Fibroblast of lung (primary cell): ENCODE measurements around the gene EVI5. TPM values are rescaled to one million over a fixed set of nuclear protein-coding genes. Genes with fewer than 3 reads are reported as not detected.

Source experiments
- DNase-seq, 2 donors: peaks; one replicate each; pipeline versions ENCODE4 v3.0.0 to v3.0.0-alpha.2; 2010; ENCODE audit warnings: low read depth in 2 of 2
- H2AFZ ChIP-seq: 2 replicates; pipeline ENCODE4 v1.5.1; 2012; ENCODE audit warnings: low read length, control low read depth, inconsistent platforms
- H3K27ac ChIP-seq: 2 replicates; pipeline ENCODE4 v1.5.1; 2011; ENCODE audit warnings: low read length, control low read depth; ENCODE audit not compliant: insufficient read depth
- H3K27me3 ChIP-seq: 2 replicates; pipeline ENCODE4 v1.5.1; 2011; ENCODE audit warnings: mild to moderate bottlenecking, low read length; ENCODE audit not compliant: control insufficient read depth, insufficient read depth
- H3K36me3 ChIP-seq: 2 replicates; pipeline ENCODE4 v1.5.1; 2011; ENCODE audit warnings: low read length; ENCODE audit not compliant: control insufficient read depth, insufficient read depth
- H3K4me1 ChIP-seq: 2 replicates; pipeline ENCODE4 v1.5.1; 2011; ENCODE audit warnings: low read length; ENCODE audit not compliant: control insufficient read depth, insufficient read depth; ENCODE audit errors: extremely low read depth
- H3K4me2 ChIP-seq: 2 replicates; pipeline ENCODE4 v1.5.1; 2011; ENCODE audit warnings: low read length, control low read depth; ENCODE audit not compliant: insufficient read depth; ENCODE audit errors: extremely low read depth
- H3K4me3 ChIP-seq, 4 experiments: fragments of 200-600 bp in 1 of 4; sonication (generic) in 1 of 4; replicated peaks in 1 of 4; 2 replicates each; pipeline ENCODE4 v1.5.1; 2011 to 2016; ENCODE audit warnings: low read length in 4 of 4, low read depth in 3 of 4, mild to moderate bottlenecking in 3 of 4, control low read depth in 2 of 4, inconsistent platforms in 1 of 4, mixed read lengths in 1 of 4; ENCODE audit not compliant: insufficient read depth in 1 of 4; ENCODE audit errors: control extremely low read depth in 1 of 4
- H3K79me2 ChIP-seq: 2 replicates; pipeline ENCODE4 v1.5.1; 2012; ENCODE audit warnings: mild to moderate bottlenecking, low read length, inconsistent platforms; ENCODE audit not compliant: control insufficient read depth, insufficient read depth
- H3K9ac ChIP-seq: 2 replicates; pipeline ENCODE4 v1.5.1; 2011; ENCODE audit warnings: mild to moderate bottlenecking, low read length, control low read depth; ENCODE audit not compliant: insufficient read depth
- H3K9me3 ChIP-seq: 2 replicates; pipeline ENCODE4 v1.5.1; 2012; ENCODE audit warnings: low read depth, low read length; ENCODE audit not compliant: control insufficient read depth, insufficient read depth
- H4K20me1 ChIP-seq: 2 replicates; pipeline ENCODE4 v1.5.1; 2011; ENCODE audit warnings: low read length; ENCODE audit not compliant: control insufficient read depth, insufficient read depth; ENCODE audit errors: extremely low read depth
- EZH2 ChIP-seq: IDR thresholded peaks from 2 replicates; pipeline ENCODE4 v1.5.1; 2012; ENCODE audit warnings: low read length, control low read depth, mild to moderate bottlenecking; ENCODE audit errors: missing control alignments
- polyA plus RNA-seq, 2 donors: library from polyadenylated mRNA; depleted of rRNA in 1 of 2; stranded (reverse) in 1 of 2; unstranded in 1 of 2; fragments of >200 nt; gene quantifications; 2 replicates each; pipeline ENCODE4 v1.2.1, GENCODE V29; 2011 to 2012; ENCODE audit warnings: missing spikeins in 1 of 2
- total RNA-seq: library from RNA; depleted of rRNA; stranded (reverse); fragments of >200 nt; gene quantifications from 2 replicates; pipeline ENCODE4 v1.2.1, GENCODE V29; 2014
- TF ChIP-seq, protein P1 (sequence below), 2 donors: IDR thresholded peaks in 1 of 2; conservative IDR thresholded peaks in 1 of 2; 1 replicate in 1 of 2; 2 replicates in 1 of 2; pipeline ENCODE4 v1.5.1; 2011 to 2012; ENCODE audit warnings: low read length in 2 of 2, control low read depth in 1 of 2, inconsistent platforms in 1 of 2, low read depth in 1 of 2, mild to moderate bottlenecking in 1 of 2

Gene EVI5
- total and polyA plus RNA-seq, 2 donors (not counting 1 experiment from before 2014, with no cell fraction given) = 32.5 to 48.1 TPM

DNA sequence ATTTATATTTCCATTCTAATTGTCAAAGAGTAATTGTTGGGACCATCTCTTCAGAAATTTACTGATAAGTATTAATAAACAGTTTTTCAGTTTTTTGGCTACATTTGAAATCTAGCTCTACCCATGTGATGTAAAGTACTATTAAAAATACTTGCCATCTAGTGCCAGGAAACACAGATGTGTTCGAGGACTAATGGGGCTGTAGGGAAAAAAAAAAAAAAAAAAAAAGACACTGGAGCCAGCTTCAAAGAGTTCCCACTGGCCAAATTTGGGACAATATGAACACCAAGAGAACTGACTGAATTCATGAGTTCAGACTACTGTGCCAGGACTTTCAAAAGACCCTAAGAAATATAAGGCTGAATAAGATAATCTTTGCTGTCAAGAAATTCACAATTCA, 233.0 kb downstream of the EVI5 start:
- H3K9me3 ChIP-seq = no peaks in the 10 kb centered on the region
- H4K20me1 ChIP-seq = no peaks in the 10 kb centered on the region
- no peak for DNase-seq
- H3K27me3 ChIP-seq = no peaks in the 10 kb centered on the region
- TF ChIP-seq EZH2 = no peak
- TF ChIP-seq, protein P1, sequence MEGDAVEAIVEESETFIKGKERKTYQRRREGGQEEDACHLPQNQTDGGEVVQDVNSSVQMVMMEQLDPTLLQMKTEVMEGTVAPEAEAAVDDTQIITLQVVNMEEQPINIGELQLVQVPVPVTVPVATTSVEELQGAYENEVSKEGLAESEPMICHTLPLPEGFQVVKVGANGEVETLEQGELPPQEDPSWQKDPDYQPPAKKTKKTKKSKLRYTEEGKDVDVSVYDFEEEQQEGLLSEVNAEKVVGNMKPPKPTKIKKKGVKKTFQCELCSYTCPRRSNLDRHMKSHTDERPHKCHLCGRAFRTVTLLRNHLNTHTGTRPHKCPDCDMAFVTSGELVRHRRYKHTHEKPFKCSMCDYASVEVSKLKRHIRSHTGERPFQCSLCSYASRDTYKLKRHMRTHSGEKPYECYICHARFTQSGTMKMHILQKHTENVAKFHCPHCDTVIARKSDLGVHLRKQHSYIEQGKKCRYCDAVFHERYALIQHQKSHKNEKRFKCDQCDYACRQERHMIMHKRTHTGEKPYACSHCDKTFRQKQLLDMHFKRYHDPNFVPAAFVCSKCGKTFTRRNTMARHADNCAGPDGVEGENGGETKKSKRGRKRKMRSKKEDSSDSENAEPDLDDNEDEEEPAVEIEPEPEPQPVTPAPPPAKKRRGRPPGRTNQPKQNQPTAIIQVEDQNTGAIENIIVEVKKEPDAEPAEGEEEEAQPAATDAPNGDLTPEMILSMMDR (conservative IDR thresholded peaks at IDR 0.05 in 1 of 2, IDR thresholded peaks at IDR 0.05 in 1 of 2; ENCODE audit: low read depth in 1 of 2, low read length in 2 of 2) = no peak
- no peaks in the 10 kb centered on the region for H3K4me1 ChIP-seq
- no peak overlapping the region for H3K4me3 ChIP-seq
- no peak overlapping the region for H3K4me2 ChIP-seq
- H3K9ac ChIP-seq = no peak overlapping the region
- H2AFZ ChIP-seq = no peak overlapping the region
- no peaks in the 10 kb centered on the region for H3K36me3 ChIP-seq
- H3K27ac ChIP-seq = no peak overlapping the region
- no peaks in the 10 kb centered on the region for H3K79me2 ChIP-seq

- Histone ChIP-seq H3K4me2 (no peak overlapping the region), H3K9ac (no peak overlapping the region), H2AFZ (no peak overlapping the region), H3K36me3 (no peaks in the 10 kb centered on the region), H3K4me3 (no peak overlapping the region), H3K27ac (no peak overlapping the region), H3K27me3 (no peaks in the 10 kb centered on the region), H3K79me2 (no peaks in the 10 kb centered on the region), H3K4me1 (no peaks in the 10 kb centered on the region), H4K20me1 (no peaks in the 10 kb centered on the region), H3K9me3 (no peaks in the 10 kb centered on the region)
- no peak for TF ChIP-seq EZH2
- TF ChIP-seq, protein P1 (conservative IDR thresholded peaks at IDR 0.05 in 1 of 2, IDR thresholded peaks at IDR 0.05 in 1 of 2; ENCODE audit: low read depth in 1 of 2, low read length in 2 of 2) = no peak
- peak in 1 of 2 donors; percentile 58 for DNase-seq
These were observed 240.1 kb downstream of the EVI5 start for GRCh38 chr1:92544756-92545165.

DNA sequence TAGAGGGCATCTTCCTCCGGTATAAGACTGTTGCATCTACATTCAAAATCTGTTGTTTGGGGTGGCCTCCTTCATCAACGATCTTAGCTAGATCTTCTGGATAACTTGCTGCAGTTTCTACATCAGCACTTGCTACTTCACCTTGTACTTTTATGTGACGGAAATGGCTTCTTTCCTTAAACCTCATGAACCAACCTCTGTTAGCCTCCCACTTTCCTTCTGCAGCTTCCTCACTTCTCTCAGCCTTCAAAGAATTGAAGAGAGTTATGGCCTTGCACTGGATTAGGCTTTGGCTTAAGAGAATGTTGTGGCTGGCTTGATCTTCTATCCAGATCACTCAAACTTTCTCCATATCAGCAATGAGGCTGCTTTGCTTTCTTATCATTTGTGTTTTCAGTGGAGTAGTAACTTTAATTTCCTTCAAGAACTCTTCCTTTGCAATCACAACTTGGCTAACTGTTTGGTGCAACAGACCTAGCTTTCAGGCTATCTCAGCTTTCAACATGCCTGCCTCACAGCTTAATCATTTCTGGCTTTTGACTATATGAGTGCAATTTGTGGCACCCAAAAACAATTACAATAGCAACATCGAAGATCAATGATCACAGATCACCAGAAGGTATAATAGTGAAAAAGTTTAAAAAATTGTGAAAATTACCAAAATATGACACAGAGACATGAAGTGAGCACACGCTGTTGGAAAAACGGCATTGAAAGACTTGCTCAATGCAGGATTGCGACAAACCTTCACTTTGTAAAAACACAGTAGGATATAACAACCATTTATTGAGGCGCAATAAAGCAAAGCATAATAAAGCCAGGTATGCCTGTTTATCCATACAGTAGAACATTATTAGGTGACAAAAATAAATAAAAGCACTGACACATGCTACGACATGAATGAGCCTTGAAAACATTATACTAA, 241.5 kb downstream of the EVI5 start:
- no peak overlapping the region for H3K4me3 ChIP-seq
- H3K79me2 ChIP-seq = no peaks in the 10 kb centered on the region
- H3K4me2 ChIP-seq = no peak overlapping the region
- H3K9me3 ChIP-seq = no peaks in the 10 kb centered on the region
- no peaks in the 10 kb centered on the region for H3K4me1 ChIP-seq
- no peaks in the 10 kb centered on the region for H4K20me1 ChIP-seq
- H3K36me3 ChIP-seq = no peaks in the 10 kb centered on the region
- no peak for DNase-seq
- H3K9ac ChIP-seq = no peak overlapping the region
- TF ChIP-seq, protein P1 (conservative IDR thresholded peaks at IDR 0.05 in 1 of 2, IDR thresholded peaks at IDR 0.05 in 1 of 2; ENCODE audit: low read depth in 1 of 2, low read length in 2 of 2) = no peak
- TF ChIP-seq EZH2 = no peak
- no peak overlapping the region for H3K27ac ChIP-seq
- H3K27me3 ChIP-seq = no peaks in the 10 kb centered on the region
- no peak overlapping the region for H2AFZ ChIP-seq
